HG02884 (cell line): ENCODE data around the gene ST14.
"Not testable (repeated sequence)": the region's sequence is repeated elsewhere in the genome, so short reads cannot be mapped to it uniquely, and the experiment has no call there.

Experiments used
- ATAC-seq: cut with Tn5 transposase; IDR thresholded peaks from one replicate; pipeline ENCODE4 v1.9.1; 2021; ENCODE audit warnings: mild to moderate bottlenecking, moderate library complexity; ENCODE audit not compliant: unreplicated experiment

The ST14 gene

GRCh38 chr11:130220311-130221035 lies 60.9 kb downstream of the ST14 start:
- ATAC-seq: no peak

- no peak for ATAC-seq
Measured at GRCh38 chr11:130223291-130223971, 63.8 kb downstream of the ST14 start.

- ATAC-seq: no peak
Measured at GRCh38 chr11:130227373-130227772, 67.8 kb downstream of the ST14 start.

- ATAC-seq: not testable (repeated sequence)
Measured at GRCh38 chr11:130233486-130233885, 73.9 kb downstream of the ST14 start.

- not testable (repeated sequence) for ATAC-seq
Measured at GRCh38 chr11:130233888-130234287, 74.3 kb downstream of the ST14 start.

GRCh38 chr11:130234315-130234714 lies 74.7 kb downstream of the ST14 start:
- ATAC-seq: no peak

- no peak for ATAC-seq
Measured at GRCh38 chr11:130237282-130238006, 77.9 kb downstream of the ST14 start.

GRCh38 chr11:130241713-130242112 lies 82.1 kb downstream of the ST14 start:
- ATAC-seq: no peak

- ATAC-seq: peak; percentile 47
Measured at GRCh38 chr11:130243816-130244215, 84.2 kb downstream of the ST14 start.

- ATAC-seq: no peak
Measured at GRCh38 chr11:130244848-130245247, 85.3 kb downstream of the ST14 start.

- ATAC-seq: not testable (repeated sequence)
Measured at GRCh38 chr11:130245375-130245774, 85.8 kb downstream of the ST14 start.

GRCh38 chr11:130246270-130246669 lies 86.7 kb downstream of the ST14 start:
- ATAC-seq: no peak

- ATAC-seq: no peak
Measured at GRCh38 chr11:130246738-130247137, 87.2 kb downstream of the ST14 start.

GRCh38 chr11:130247319-130247718 lies 87.7 kb downstream of the ST14 start:
- ATAC-seq: no peak

- no peak for ATAC-seq
Measured at GRCh38 chr11:130249371-130249770, 89.8 kb downstream of the ST14 start.

GRCh38 chr11:130249929-130250328 lies 90.3 kb downstream of the ST14 start:
- not testable (repeated sequence) for ATAC-seq

- ATAC-seq: not testable (repeated sequence)
Measured at GRCh38 chr11:130251763-130252162, 92.2 kb downstream of the ST14 start.
